A673 (cell line): ENCODE data around the gene EEFSEC.

Experiments
- CTCF ChIP-seq: fragments of 300-800, 200-600 bp; sonication (generic); conservative IDR thresholded peaks from 2 replicates; pipeline ENCODE4 v1.5.1; 2017; ENCODE audit warnings: low read depth, mild to moderate bottlenecking, antibody characterized with exemption, low read length, moderate library complexity, mixed read lengths
- EZH2 ChIP-seq: fragments of 200-600 bp; sonication (generic); IDR thresholded peaks from 2 replicates; pipeline ENCODE4 v1.6.1; 2017; ENCODE audit warnings: borderline replicate concordance, low read depth, mild to moderate bottlenecking, mixed read lengths, antibody characterized with exemption, low read length; ENCODE audit not compliant: poor library complexity, severe bottlenecking

GRCh38 chr3:128275316-128276145 lies 122.2 kb downstream of the EEFSEC start:
- TF ChIP-seq CTCF (no peak), EZH2 (no peak)
